ENCODE measurements around the gene ACSM2A. TPM values are rescaled to one million over a fixed set of nuclear protein-coding genes. Genes with fewer than 3 reads are reported as not detected.
A peak's percentile ranks its signal among the peaks of the same experiment; 100 is the strongest.
"Not testable (repeated sequence)": the region's sequence is repeated elsewhere in the genome, so short reads cannot be mapped to it uniquely, and the experiment has no call there.

ACSM2A gene
- total and polyA plus RNA-seq, 11 donors = not detected

GRCh38 chr16:20441191-20441590 is 10.1 kb upstream of the ACSM2A start:
- TF ChIP-seq CTCF (IDR thresholded peaks at IDR 0.05) (no peak), POLR2A (IDR thresholded peaks at IDR 0.05) (no peak)
- intact Hi-C loops (cut with DNase I) = no loop called here
- 64 to 75% (median 67%) methylated on average over 3 of the region's 3 CpGs for WGBS, 4 donors
- DNase-seq (no peak), ATAC-seq (peak in 1 of 4 donors; percentile 49)
- H3K36me3 ChIP-seq = no peaks in the 10 kb centered on the region
- H3K9me3 ChIP-seq = no peaks in the 10 kb centered on the region
- peaks cover 0 to 5% (median 0%) of the 10 kb centered on the region in 12 donors for H3K4me1 ChIP-seq
- H3K27ac ChIP-seq = peak overlapping the region in 1 of 12 donors; percentile 56
- no peaks in the 10 kb centered on the region for H3K27me3 ChIP-seq
- no peak overlapping the region for H3K4me3 ChIP-seq

GRCh38 chr16:20441859-20442258 is 9.5 kb upstream of the ACSM2A start:
- intact Hi-C loops (cut with DNase I); ATAC-seq; DNase-seq; H3K27me3 ChIP-seq; H3K36me3 ChIP-seq; H3K4me1 ChIP-seq; H3K27ac ChIP-seq; H3K9me3 ChIP-seq; H3K4me3 ChIP-seq: not testable (repeated sequence)
- WGBS, 4 donors = 78 to 96% (median 93%) methylated on average over 2 to 3 of the region's 4 CpGs

- H3K27me3 ChIP-seq; H3K4me3 ChIP-seq; H3K36me3 ChIP-seq; ATAC-seq; H3K4me1 ChIP-seq; DNase-seq; intact Hi-C loops (cut with DNase I); H3K27ac ChIP-seq; H3K9me3 ChIP-seq: not testable (repeated sequence)
- WGBS, 4 donors = no CpG with 5 or more reads among the region's 3 CpGs
Measured at GRCh38 chr16:20446652-20447393, 4.5 kb upstream of the ACSM2A start.

GRCh38 chr16:20453633-20454032 is 2.3 kb downstream of the ACSM2A start:
- 69 to 76% methylated on average over 2 to 5 of the region's 5 CpGs; no CpG with 5 or more reads in 2 of the 4 donors for WGBS, 4 donors
- H3K27me3 ChIP-seq; H3K4me1 ChIP-seq; H3K4me3 ChIP-seq; H3K9me3 ChIP-seq; ATAC-seq; H3K27ac ChIP-seq; DNase-seq; H3K36me3 ChIP-seq; intact Hi-C loops (cut with DNase I): not testable (repeated sequence)

GRCh38 chr16:20459227-20459626 is 7.9 kb downstream of the ACSM2A start:
- 91 to 98% (median 96%) methylated on average over 2 of the region's 2 CpGs for WGBS, 4 donors
- H3K4me1 ChIP-seq; DNase-seq; H3K27me3 ChIP-seq; H3K4me3 ChIP-seq; intact Hi-C loops (cut with DNase I); H3K9me3 ChIP-seq; ATAC-seq; H3K27ac ChIP-seq; H3K36me3 ChIP-seq: not testable (repeated sequence)

GRCh38 chr16:20460313-20460712 is 9.0 kb downstream of the ACSM2A start:
- DNase-seq; H3K9me3 ChIP-seq; intact Hi-C loops (cut with DNase I); H3K4me1 ChIP-seq; ATAC-seq; H3K27ac ChIP-seq; H3K36me3 ChIP-seq; H3K27me3 ChIP-seq; H3K4me3 ChIP-seq: not testable (repeated sequence)
- 80 to 95% (median 89%) methylated on average over 1 to 3 of the region's 4 CpGs for WGBS, 4 donors

- H3K27me3 ChIP-seq; ATAC-seq; H3K4me3 ChIP-seq; H3K9me3 ChIP-seq; H3K36me3 ChIP-seq; H3K4me1 ChIP-seq; intact Hi-C loops (cut with DNase I); H3K27ac ChIP-seq; DNase-seq: not testable (repeated sequence)
Measured at GRCh38 chr16:20468954-20469353, 17.6 kb downstream of the ACSM2A start.

- H3K9me3 ChIP-seq; intact Hi-C loops (cut with DNase I); H3K4me1 ChIP-seq; ATAC-seq; H3K4me3 ChIP-seq; DNase-seq; H3K36me3 ChIP-seq; H3K27ac ChIP-seq; H3K27me3 ChIP-seq: not testable (repeated sequence)
- 96 to 100% (median 99%) methylated on average over 1 to 2 of the region's 2 CpGs for WGBS, 4 donors
Measured at GRCh38 chr16:20469930-20470329, 18.6 kb downstream of the ACSM2A start.

GRCh38 chr16:20470732-20471131 is 19.4 kb downstream of the ACSM2A start:
- H3K27me3 ChIP-seq; ATAC-seq; DNase-seq; H3K27ac ChIP-seq; H3K9me3 ChIP-seq; H3K4me1 ChIP-seq; H3K4me3 ChIP-seq; H3K36me3 ChIP-seq; intact Hi-C loops (cut with DNase I): not testable (repeated sequence)
- 78 to 88% (median 80%) methylated on average over 1 of the region's 1 CpG for WGBS, 4 donors

GRCh38 chr16:20477188-20477744 is 25.9 kb downstream of the ACSM2A start:
- ATAC-seq = peak in 1 of 4 donors; percentile 50
- H3K4me1 ChIP-seq; DNase-seq; H3K27ac ChIP-seq; H3K27me3 ChIP-seq; H3K9me3 ChIP-seq; intact Hi-C loops (cut with DNase I); H3K4me3 ChIP-seq; H3K36me3 ChIP-seq: not testable (repeated sequence)
- 27 to 63% (median 44%) methylated on average over 2 of the region's 2 CpGs for WGBS, 4 donors

All from heart left ventricle (tissue), 16 donors.